ENCODE results near the gene ARHGAP22.

GRCh38 chr10:48412933-48413332 lies 191.9 kb downstream of the ARHGAP22 start:
- TF ChIP-seq EZH2 (IDR thresholded peaks at IDR 0.05; ENCODE audit: low read length, missing control alignments) (no peak), CTCF (conservative IDR thresholded peaks at IDR 0.05 in 1 of 2, IDR thresholded peaks at IDR 0.05 in 1 of 2; ENCODE audit: low read depth in 1 of 2, low read length in 2 of 2) (no peak)
